Left ventricle myocardium inferior (tissue), 1 donor: ENCODE measurements around the gene NXT1. TPM values are rescaled to one million over a fixed set of nuclear protein-coding genes. Genes with fewer than 3 reads are reported as not detected.

ENCODE experiments used
- DNase-seq: peaks from one replicate; pipeline ENCODE4 v3.0.0-alpha.2; 2020
- H3K27ac ChIP-seq: fragments of 200-600 bp; replicated peaks from 2 replicates; pipeline ENCODE4 v1.8.0; 2021
- H3K27me3 ChIP-seq: fragments of 200-600 bp; 2 replicates; pipeline ENCODE4 v1.8.0; 2021; ENCODE audit warnings: low read depth
- H3K36me3 ChIP-seq: fragments of 200-600 bp; 2 replicates; pipeline ENCODE4 v1.8.0; 2021
- H3K4me1 ChIP-seq: fragments of 200-600 bp; 2 replicates; pipeline ENCODE4 v1.8.0; 2021
- H3K4me3 ChIP-seq: fragments of 200-600 bp; 2 replicates; pipeline ENCODE4 v1.8.0; 2021; ENCODE audit warnings: mild to moderate bottlenecking, moderate library complexity
- H3K9me3 ChIP-seq: fragments of 200-600 bp; replicated peaks from 2 replicates; pipeline ENCODE4 v1.8.0; 2021
- CTCF ChIP-seq: fragments of 200-600 bp; IDR thresholded peaks from 2 replicates; pipeline ENCODE4 v1.8.0; 2021; ENCODE audit warnings: antibody characterized with exemption, mild to moderate bottlenecking, borderline replicate concordance
- intact Hi-C: fragments of 100-400 bp; cut with micrococcal nuclease; formaldehyde crosslinking; loops from one replicate; pipeline ENCODE4 v1.11.0; 2022
- total RNA-seq: library from RNA; stranded (reverse); fragmentation: NEBNext Ultra II Directional; extraction: Animal tissue kit (Norgen Biotek cat#: 25700); gene quantifications from one replicate; pipeline ENCODE4 v1.2.1, GENCODE V29; 2021
- donor health status: DM: no; HTN: yes; CAD: no; lungs with severe emphysema.

NXT1 gene
- total RNA-seq, 1 donor from 2014 or later, result 7.3 TPM

DNA sequence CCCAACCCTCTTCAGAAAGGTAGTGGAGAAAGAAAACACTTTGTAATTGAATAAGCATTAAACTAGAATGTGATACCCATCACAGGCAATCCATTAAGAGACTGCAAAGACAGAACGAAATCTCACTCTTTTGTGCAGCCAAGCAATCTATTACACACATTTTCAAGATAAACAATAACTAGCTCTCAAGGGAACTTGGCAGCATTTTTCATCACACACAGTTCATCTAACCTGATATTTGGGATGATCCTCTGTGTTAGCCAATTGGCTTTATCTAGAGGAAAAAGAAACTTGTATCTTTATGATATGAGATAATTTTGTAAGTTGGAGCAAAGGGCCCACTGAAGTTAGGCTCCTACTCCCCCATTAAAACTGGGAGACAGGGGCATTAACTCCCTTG, 9.9 kb downstream of the NXT1 start:
- intact Hi-C loops, result no loop called here
- no peak for DNase-seq
- Histone ChIP-seq H3K27ac (peak overlapping the region; percentile 100), H3K36me3 (peaks cover 16% of the 10 kb centered on the region), H3K27me3 (no peaks in the 10 kb centered on the region), H3K4me3 (peak overlapping the region; percentile 91), H3K9me3 (no peaks in the 10 kb centered on the region), H3K4me1 (peaks cover 86% of the 10 kb centered on the region)
- TF ChIP-seq CTCF, result no peak

DNA sequence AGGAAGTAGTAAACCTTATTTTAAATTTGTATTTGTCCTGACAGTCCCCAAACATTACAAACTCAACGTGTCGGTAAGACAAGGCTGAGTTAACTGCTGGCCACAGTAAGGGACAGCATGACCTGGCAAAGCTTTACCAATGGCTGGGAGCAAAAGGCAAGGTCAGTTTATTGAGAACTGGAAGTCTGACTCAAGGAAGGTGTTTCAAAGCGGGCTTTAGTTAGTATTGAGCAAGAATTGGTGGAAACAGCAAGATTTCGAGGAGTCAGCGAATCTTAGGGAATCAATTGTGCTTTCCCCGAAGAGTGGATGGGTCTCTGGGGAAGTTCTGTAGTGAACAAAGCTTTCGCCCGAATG, 10.5 kb downstream of the NXT1 start:
- Histone ChIP-seq H3K27ac (peak overlapping the region; percentile 100), H3K9me3 (no peaks in the 10 kb centered on the region), H3K27me3 (no peaks in the 10 kb centered on the region), H3K4me1 (peaks cover 88% of the 10 kb centered on the region), H3K36me3 (peaks cover 21% of the 10 kb centered on the region), H3K4me3 (peak overlapping the region; percentile 91)
- intact Hi-C loops, result no loop called here
- no peak for TF ChIP-seq CTCF
- no peak for DNase-seq

DNA sequence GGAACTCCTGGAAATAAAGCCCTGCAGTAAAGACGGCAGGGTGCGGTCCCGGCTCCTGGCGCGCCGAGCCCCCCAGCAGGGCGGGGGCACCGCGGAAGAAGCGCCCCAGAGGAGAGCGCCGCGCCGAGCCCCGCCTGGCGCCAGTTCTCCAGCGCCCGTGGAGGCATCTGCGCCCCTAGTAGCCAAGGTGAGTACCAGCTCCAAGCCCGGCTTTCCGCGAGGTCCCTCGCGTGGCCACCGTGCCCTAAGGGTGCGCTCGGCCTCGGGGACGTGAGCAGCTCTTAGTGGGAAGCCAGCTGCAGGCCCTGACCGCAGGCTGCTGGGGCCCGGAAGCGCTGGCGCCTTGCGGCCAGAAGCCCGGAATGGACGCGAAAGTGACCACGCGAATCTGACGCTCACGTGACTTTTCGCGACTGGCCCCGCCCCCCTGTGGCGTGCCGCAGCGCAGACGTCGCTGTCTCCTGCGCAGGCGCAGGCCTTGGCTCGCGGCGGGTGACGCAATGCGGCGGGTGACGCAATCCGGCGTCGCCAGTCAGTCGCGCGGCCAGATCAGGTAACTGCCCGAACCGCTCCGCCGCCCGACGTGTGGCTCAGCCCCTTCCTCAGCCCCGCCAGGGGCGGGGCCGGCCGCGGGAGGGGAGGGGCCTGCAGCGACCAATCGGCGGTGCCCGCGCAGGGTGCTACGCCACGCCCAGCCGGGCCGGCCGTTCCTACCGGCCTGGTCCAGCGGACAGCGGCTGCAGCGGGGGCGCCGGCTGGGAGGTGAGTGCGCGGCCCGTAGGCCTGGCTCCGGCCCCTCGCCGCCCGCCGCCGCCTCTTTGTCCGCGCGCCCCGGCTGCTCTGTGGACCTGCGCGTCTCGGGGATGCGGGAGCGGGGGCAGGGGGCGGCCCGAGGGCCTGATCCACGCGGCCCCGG, 11.1 kb downstream of the NXT1 start, which contains the start of gene GZF1:
Gene GZF1, plus strand, starts transcription at position 707 of the 916 bp plus-strand sequence. CDS start 2,202 bp downstream, outside the sequence.
- peaks cover 23% of the 10 kb centered on the region for H3K36me3 ChIP-seq
- no peaks in the 10 kb centered on the region for H3K27me3 ChIP-seq
- peak within 1 kb of the TSS; percentile 100 for H3K27ac ChIP-seq
- intact Hi-C loops, result no loop called here
- TF ChIP-seq CTCF, result peak; percentile 27
- peak within 1 kb of the TSS; percentile 91 for H3K4me3 ChIP-seq
- H3K4me1 ChIP-seq, result peaks cover 88% of the 10 kb centered on the region
- no peaks in the 10 kb centered on the region for H3K9me3 ChIP-seq
- DNase-seq, result peak; percentile 98

GRCh38 chr20:23362392-23363256, 12.0 kb downstream of the NXT1 start:
- intact Hi-C loops, result no loop called here
- Histone ChIP-seq H3K4me3 (peak overlapping the region; percentile 91), H3K27me3 (no peaks in the 10 kb centered on the region), H3K9me3 (no peaks in the 10 kb centered on the region), H3K4me1 (peaks cover 88% of the 10 kb centered on the region), H3K27ac (peak overlapping the region; percentile 100), H3K36me3 (peaks cover 28% of the 10 kb centered on the region)
- peak; percentile 51 for DNase-seq
- no peak for TF ChIP-seq CTCF

- intact Hi-C loops, result no loop called here
- TF ChIP-seq CTCF, result no peak
- Histone ChIP-seq H3K4me1 (peaks cover 93% of the 10 kb centered on the region), H3K27me3 (no peaks in the 10 kb centered on the region), H3K9me3 (no peaks in the 10 kb centered on the region), H3K4me3 (peak overlapping the region; percentile 91), H3K36me3 (peaks cover 34% of the 10 kb centered on the region), H3K27ac (peak overlapping the region; percentile 100)
- peak; percentile 69 for DNase-seq
These were observed 12.7 kb downstream of the NXT1 start for GRCh38 chr20:23363257-23363649.
